ENCODE data around the gene C1orf174. TPM values are rescaled to one million over a fixed set of nuclear protein-coding genes. Genes with fewer than 3 reads are reported as not detected.
A peak's percentile ranks its signal among the peaks of the same experiment; 100 is the strongest.

C1orf174 gene
- total RNA-seq (2016; rRNA removed; fragmentation: Illumina TruSeq; extraction: Trizol) (31.4 and 43.4 TPM in 2 replicates), polyA plus RNA-seq (2011; rRNA removed) (18.7 and 21.6 TPM in 2 replicates), polyA minus RNA-seq (2011; rRNA and poly(A)+ RNA removed; ENCODE audit: low replicate concordance) (23.0 and 28.7 TPM in 2 replicates), Bru-seq, nascent RNA (percentile 74 among the genes with signal in this experiment), BruChase-seq, experiment 1, labeled RNA remaining after a 6-hour chase (percentile 79 among the genes with signal in this experiment), BruChase-seq, experiment 2, labeled RNA remaining after a 2-hour chase (percentile 80 among the genes with signal in this experiment)
- 9.1 and 10.6 TPM in 2 replicates for total RNA-seq (2016; cell fraction: cytosol; rRNA removed; fragmentation: Illumina TruSeq; extraction: Trizol; ENCODE audit: low read depth)
- total RNA-seq (2016; cell fraction: insoluble cytoplasmic fraction; rRNA removed; fragmentation: Illumina TruSeq; extraction: Trizol) = 30.8 and 45.5 TPM in 2 replicates
- 23.1 and 25.3 TPM in 2 replicates for total RNA-seq (2016; cell fraction: membrane; rRNA removed; fragmentation: Illumina TruSeq; extraction: Trizol)
- 12.4 and 14.4 TPM in 2 replicates for total RNA-seq (2016; cell fraction: nucleus; rRNA removed; fragmentation: Illumina TruSeq; extraction: Trizol)
- polyA plus RNA-seq (2011; cell fraction: cytosol; rRNA removed) = 19.8 and 22.2 TPM in 2 replicates
- polyA plus RNA-seq (2011; cell fraction: nucleus; rRNA removed) = 12.8 and 14.0 TPM in 2 replicates
- 13.3 and 16.8 TPM in 2 replicates for polyA plus RNA-seq (2012)
- polyA plus RNA-seq (2016; cell fraction: cytosol; fragmentation: Illumina TruSeq; extraction: Trizol; ENCODE audit: low read depth) = 4.2 and 5.1 TPM in 2 replicates
- polyA plus RNA-seq (2016; cell fraction: insoluble cytoplasmic fraction; fragmentation: Illumina TruSeq; extraction: Trizol; ENCODE audit: low read depth) = 37.9 and 38.1 TPM in 2 replicates
- polyA plus RNA-seq (2016; cell fraction: membrane; fragmentation: Illumina TruSeq; extraction: Trizol; ENCODE audit: low read depth) = 11.1 and 13.7 TPM in 2 replicates
- 24.6 and 27.6 TPM in 2 replicates for polyA plus RNA-seq (2016; cell fraction: nucleus; fragmentation: Illumina TruSeq; extraction: Trizol; ENCODE audit: insufficient read depth, low read depth)
- polyA minus RNA-seq (2011; cell fraction: cytosol; rRNA and poly(A)+ RNA removed) = 11.2 and 12.0 TPM in 2 replicates
- 6.7 and 8.5 TPM in 2 replicates for polyA minus RNA-seq (2011; cell fraction: nucleus; rRNA and poly(A)+ RNA removed)
- long read RNA-seq, experiment 1, transcript C1orf174-201 (4 exons, 1,666 nt) = major isoform, 47 of 65 reads
- long read RNA-seq, experiment 1, partial matches to known transcripts = 7 of 65 reads
- long read RNA-seq, experiment 1, other reads (novel, unspliced or antisense) = 11 of 65 reads
- long read RNA-seq, experiment 2, transcript C1orf174-201 (4 exons, 1,666 nt) = major isoform, 12 of 21 reads
- long read RNA-seq, experiment 2, partial matches to known transcripts = 8 of 21 reads
- long read RNA-seq, experiment 2, other reads (novel, unspliced or antisense) = 1 of 21 reads

- ChIA-PET CTCF (ENCODE audit: low intra/inter-chr PET ratio, low total read pairs) (no interaction called here), POLR2A (interaction anchor here (0.7 to 1.7 kb wide), 4 partner anchors 10 to 129 kb away, joined by 3 to 10 read pairs (median 4); partner anchors contain the start of genes CEP104 and DFFB)
- ATAC-seq = peak; percentile 78
- peak; percentile 97 for DNase-seq (ENCODE audit: low spot score)
- H3K9me3 ChIP-seq (ENCODE audit: low read length) = peaks cover 4% of the 10 kb centered on the region; the same call in 1 of the 2 replicates
- intact Hi-C loops (cut with micrococcal nuclease; ENCODE audit: unreplicated experiment) = loop anchor here (1.0 to 10.0 kb wide), 2 partner anchors 43 to 126 kb away; partner anchors contain the start of genes CEP104, DFFB and SMIM1
- H2AFZ ChIP-seq (ENCODE audit: low read length) = no peak within 1 kb of the TSS
- H3K36me3 ChIP-seq (replicated peaks in 1 of 2; ENCODE audit: control insufficient read depth in 1 of 2, insufficient read depth in 2 of 2, low read length in 2 of 2) = peaks cover 0 to 10% of the 10 kb centered on the region in 2 experiments; a peak in 2 of 5 replicates
- H3K4me3 ChIP-seq (replicated peaks in 1 of 3; ENCODE audit: insufficient read depth in 1 of 3, low read depth in 2 of 3, low read length in 3 of 3) = peak within 1 kb of the TSS; percentile 85 to 97 (median 88)
- H3K79me2 ChIP-seq (ENCODE audit: insufficient read depth, low read length) = peaks cover 47% of the 10 kb centered on the region
- peak within 1 kb of the TSS; percentile 95 for H3K9ac ChIP-seq (ENCODE audit: insufficient read depth, low read depth, low read length)
- H3K4me2 ChIP-seq (ENCODE audit: low read depth, low read length) = peak within 1 kb of the TSS; percentile 85
- peaks cover 59% of the 10 kb centered on the region for H3K4me1 ChIP-seq (ENCODE audit: insufficient read depth, low read length)
- H4K20me1 ChIP-seq (ENCODE audit: insufficient read depth, low read length) = no peaks in the 10 kb centered on the region
- peak; percentile 87 for FAIRE-seq
- in situ Hi-C loops (cut with HindIII; ENCODE audit: extremely low pct_ligation_motif_present, low pct_unique_long_range_greater_than_20kb) = loop anchor here (25.0 kb wide), 1 partner anchor 162 kb away; no protein-coding TSS in a partner anchor
- BruUV-seq (replicated peaks) = TSS peak; percentile 76
- 0% methylated on average over 6 of the region's 58 CpGs for WGBS (ENCODE audit: low lambda C conversion rate)
- peak within 1 kb of the TSS; percentile 99 for H3K27ac ChIP-seq (ENCODE audit: extremely low read length, insufficient read depth, low read length)
- no peaks in the 10 kb centered on the region; a peak in 1 of 5 replicates for H3K27me3 ChIP-seq (ENCODE audit: control insufficient read depth in 1 of 2, insufficient read depth in 2 of 2, low read length in 2 of 2)
- no peak for TF ChIP-seq HNRNPH1 (optimal IDR thresholded peaks at IDR 0.05; ENCODE audit: low read depth, low read length)
- TF ChIP-seq MEIS2 (CRISPR knock-in tag; IDR thresholded peaks at IDR 0.05) = no peak; the same call in 1 of the 2 replicates
- TF ChIP-seq POGZ (CRISPR knock-in tag; IDR thresholded peaks at IDR 0.05) = peak; percentile 52; the same call in 1 of the 2 replicates
- TF ChIP-seq ZBTB34 (CRISPR knock-in tag; IDR thresholded peaks at IDR 0.05) = peak; percentile 59; the same call in 1 of the 2 replicates
- TF ChIP-seq DRAP1 (CRISPR knock-in tag; IDR thresholded peaks at IDR 0.05) = peak; percentile 26; the same call in 1 of the 2 replicates
- 0 out of 2 replicates have a peak, but pooled peaks have one; percentile 18 for TF ChIP-seq ZNF503 (CRISPR knock-in tag; IDR thresholded peaks at IDR 0.05)
- TF ChIP-seq TCF7L2 (IDR thresholded peaks at IDR 0.05; ENCODE audit: low read depth, low read length) = no peak
- peak; percentile 48; the same call in 1 of the 2 replicates for TF ChIP-seq ELF3 (CRISPR knock-in tag; IDR thresholded peaks at IDR 0.05)
- TF ChIP-seq ZNF660 (CRISPR knock-in tag; IDR thresholded peaks at IDR 0.05; ENCODE audit: borderline replicate concordance, low read depth) = no peak
Observed at GRCh38 chr1:3900150-3900968, at the start of gene C1orf174. Gene C1orf174, minus strand, starts transcription at chr1:3900272. Its CDS starts 86 bp downstream, at chr1:3900186.
